ENCODE results near the gene FOXD4L3. TPM values are rescaled to one million over a fixed set of nuclear protein-coding genes. Genes with fewer than 3 reads are reported as not detected.
"Not testable (repeated sequence)": the region's sequence is repeated elsewhere in the genome, so short reads cannot be mapped to it uniquely, and the experiment has no call there.

The FOXD4L3 gene
- total and polyA plus RNA-seq, 10 of the 15 experiments (the other 5 are each of a cell fraction or from before 2014, with no cell fraction given): 0.08 to 0.11 TPM; not detected in 8

DNA sequence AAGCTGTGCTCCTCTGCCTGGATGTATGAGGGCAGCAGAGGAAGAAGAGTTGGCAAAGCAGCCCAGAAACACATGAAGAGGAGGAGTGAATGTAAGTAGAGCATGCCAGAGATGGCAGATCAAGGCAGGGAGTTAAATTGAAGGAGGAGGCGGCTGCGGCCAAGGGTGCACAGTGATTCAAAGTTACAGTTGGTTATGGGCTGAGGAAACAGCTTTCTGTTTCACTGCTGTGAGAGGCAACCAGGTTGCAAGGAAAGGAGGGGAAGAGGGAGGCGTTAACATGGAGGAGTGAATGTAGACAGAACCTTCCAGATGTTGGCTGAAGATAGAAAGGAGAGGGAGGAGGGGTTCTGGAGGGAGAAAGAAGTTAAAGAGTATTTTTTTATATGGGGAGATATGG, 33.3 kb downstream of the FOXD4L3 start:
- H3K9me3 ChIP-seq (replicated peaks; ENCODE audit: control insufficient read depth, insufficient read depth, low read length); in situ Hi-C loops (cut with MboI); H3K79me2 ChIP-seq (ENCODE audit: control insufficient read depth, insufficient read depth, low read length); CTCF ChIA-PET; H3K36me3 ChIP-seq (ENCODE audit: control insufficient read depth in 2 of 2, insufficient read depth in 2 of 2, low read length in 1 of 2); BruUV-seq (replicated peaks); H2AFZ ChIP-seq (ENCODE audit: control insufficient read depth, low read depth, low read length); H3K27ac ChIP-seq (ENCODE audit: control insufficient read depth, insufficient read depth); H3K9ac ChIP-seq (ENCODE audit: control insufficient read depth, insufficient read depth, low read length); H3K4me3 ChIP-seq; H3K4me2 ChIP-seq (ENCODE audit: control insufficient read depth, insufficient read depth); FAIRE-seq; H3K27me3 ChIP-seq (replicated peaks in 1 of 2; ENCODE audit: control insufficient read depth in 2 of 2, insufficient read depth in 2 of 2, low read length in 1 of 2); DNase-seq (ENCODE audit: low read depth, low spot score); H4K20me1 ChIP-seq (ENCODE audit: control insufficient read depth, insufficient read depth); H3K4me1 ChIP-seq (ENCODE audit: control insufficient read depth, insufficient read depth, low read length); ATAC-seq; intact Hi-C loops (cut with micrococcal nuclease; ENCODE audit: unreplicated experiment); POLR2A ChIA-PET; SMC1A ChIA-PET (ENCODE audit: uncharacterized antibody, unreplicated experiment); RAD21 ChIA-PET (ENCODE audit: unreplicated experiment): not testable (repeated sequence)
- 21% methylated on average over 2 of the region's 3 CpGs for WGBS (ENCODE audit: insufficient coverage, insufficient replicate concordance, low lambda C conversion rate, missing lambda C conversion rate)

DNA sequence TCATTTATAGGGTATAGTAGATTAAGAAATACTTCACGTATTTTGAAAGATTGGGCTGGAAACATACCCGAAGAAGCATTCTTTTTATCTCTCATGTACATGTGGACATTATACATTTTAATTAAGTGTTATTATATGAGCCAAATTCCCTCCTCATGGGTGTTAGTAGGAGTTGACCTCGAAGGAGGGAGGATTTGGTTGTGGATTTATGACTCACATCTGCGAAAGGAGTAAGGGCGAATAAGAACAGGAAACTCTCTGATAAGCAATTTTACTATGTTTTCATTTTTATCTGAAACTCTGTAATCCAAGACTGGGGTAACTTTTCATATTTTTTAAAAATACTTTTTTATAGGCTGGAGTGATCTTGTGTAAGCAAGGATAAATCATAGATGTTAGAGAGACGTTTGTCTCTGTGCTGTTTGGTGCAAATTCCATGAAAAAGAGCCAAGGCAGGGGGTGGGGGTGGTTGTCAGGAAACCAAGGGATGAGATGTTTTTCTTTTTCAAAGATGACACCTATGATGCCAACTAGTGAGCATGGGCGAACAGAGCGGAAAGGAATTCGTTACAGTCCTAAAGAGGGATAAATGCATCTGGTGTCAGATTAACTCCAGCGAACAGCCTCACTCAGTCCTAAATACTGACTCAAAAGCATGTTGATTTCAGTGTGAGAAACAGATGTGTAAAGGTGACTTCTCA, 34.1 kb downstream of the FOXD4L3 start:
- POLR2A ChIA-PET; DNase-seq (ENCODE audit: low read depth, low spot score); H3K4me3 ChIP-seq; in situ Hi-C loops (cut with MboI); H3K79me2 ChIP-seq (ENCODE audit: control insufficient read depth, insufficient read depth, low read length); RAD21 ChIA-PET (ENCODE audit: unreplicated experiment); H4K20me1 ChIP-seq (ENCODE audit: control insufficient read depth, insufficient read depth); intact Hi-C loops (cut with micrococcal nuclease; ENCODE audit: unreplicated experiment); FAIRE-seq; H3K4me2 ChIP-seq (ENCODE audit: control insufficient read depth, insufficient read depth); H3K9me3 ChIP-seq (replicated peaks; ENCODE audit: control insufficient read depth, insufficient read depth, low read length); H2AFZ ChIP-seq (ENCODE audit: control insufficient read depth, low read depth, low read length); CTCF ChIA-PET; SMC1A ChIA-PET (ENCODE audit: uncharacterized antibody, unreplicated experiment); H3K9ac ChIP-seq (ENCODE audit: control insufficient read depth, insufficient read depth, low read length); ATAC-seq; H3K27ac ChIP-seq (ENCODE audit: control insufficient read depth, insufficient read depth); BruUV-seq (replicated peaks); H3K36me3 ChIP-seq (ENCODE audit: control insufficient read depth in 2 of 2, insufficient read depth in 2 of 2, low read length in 1 of 2); H3K4me1 ChIP-seq (ENCODE audit: control insufficient read depth, insufficient read depth, low read length); H3K27me3 ChIP-seq (replicated peaks in 1 of 2; ENCODE audit: control insufficient read depth in 2 of 2, insufficient read depth in 2 of 2, low read length in 1 of 2): not testable (repeated sequence)
- 10% methylated on average over 5 of the region's 10 CpGs for WGBS (ENCODE audit: insufficient coverage, insufficient replicate concordance, low lambda C conversion rate, missing lambda C conversion rate)

DNA sequence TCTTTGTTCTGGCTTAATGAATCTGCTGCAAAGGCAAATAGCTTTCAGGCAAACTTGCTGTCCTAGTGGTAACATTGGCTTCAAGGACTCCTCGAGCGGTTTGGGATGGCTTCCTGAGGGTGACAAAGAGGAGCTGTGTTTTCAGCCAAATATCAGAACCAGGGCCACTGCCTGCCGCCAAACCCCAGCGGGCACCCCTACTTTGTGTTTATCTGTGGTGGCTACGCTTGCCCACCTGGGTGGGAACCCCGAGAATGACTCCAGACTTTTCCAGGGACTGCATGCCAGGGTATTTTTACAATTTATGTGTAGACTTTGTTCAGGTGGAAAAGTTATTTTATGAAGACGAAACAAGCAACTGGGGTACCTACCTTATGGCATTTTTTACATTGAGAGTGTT, 35.3 kb downstream of the FOXD4L3 start:
- CTCF ChIA-PET; DNase-seq (ENCODE audit: low read depth, low spot score); H3K4me2 ChIP-seq (ENCODE audit: control insufficient read depth, insufficient read depth); H3K27ac ChIP-seq (ENCODE audit: control insufficient read depth, insufficient read depth); H3K9me3 ChIP-seq (replicated peaks; ENCODE audit: control insufficient read depth, insufficient read depth, low read length); POLR2A ChIA-PET; H3K36me3 ChIP-seq (ENCODE audit: control insufficient read depth in 2 of 2, insufficient read depth in 2 of 2, low read length in 1 of 2); FAIRE-seq; ATAC-seq; H3K79me2 ChIP-seq (ENCODE audit: control insufficient read depth, insufficient read depth, low read length); H4K20me1 ChIP-seq (ENCODE audit: control insufficient read depth, insufficient read depth); H3K27me3 ChIP-seq (replicated peaks in 1 of 2; ENCODE audit: control insufficient read depth in 2 of 2, insufficient read depth in 2 of 2, low read length in 1 of 2); in situ Hi-C loops (cut with MboI); intact Hi-C loops (cut with micrococcal nuclease; ENCODE audit: unreplicated experiment); H3K9ac ChIP-seq (ENCODE audit: control insufficient read depth, insufficient read depth, low read length); SMC1A ChIA-PET (ENCODE audit: uncharacterized antibody, unreplicated experiment); RAD21 ChIA-PET (ENCODE audit: unreplicated experiment); BruUV-seq (replicated peaks); H3K4me1 ChIP-seq (ENCODE audit: control insufficient read depth, insufficient read depth, low read length); H2AFZ ChIP-seq (ENCODE audit: control insufficient read depth, low read depth, low read length); H3K4me3 ChIP-seq: not testable (repeated sequence)
- WGBS (ENCODE audit: insufficient coverage, insufficient replicate concordance, low lambda C conversion rate, missing lambda C conversion rate): 36% methylated on average over 7 of the region's 7 CpGs

DNA sequence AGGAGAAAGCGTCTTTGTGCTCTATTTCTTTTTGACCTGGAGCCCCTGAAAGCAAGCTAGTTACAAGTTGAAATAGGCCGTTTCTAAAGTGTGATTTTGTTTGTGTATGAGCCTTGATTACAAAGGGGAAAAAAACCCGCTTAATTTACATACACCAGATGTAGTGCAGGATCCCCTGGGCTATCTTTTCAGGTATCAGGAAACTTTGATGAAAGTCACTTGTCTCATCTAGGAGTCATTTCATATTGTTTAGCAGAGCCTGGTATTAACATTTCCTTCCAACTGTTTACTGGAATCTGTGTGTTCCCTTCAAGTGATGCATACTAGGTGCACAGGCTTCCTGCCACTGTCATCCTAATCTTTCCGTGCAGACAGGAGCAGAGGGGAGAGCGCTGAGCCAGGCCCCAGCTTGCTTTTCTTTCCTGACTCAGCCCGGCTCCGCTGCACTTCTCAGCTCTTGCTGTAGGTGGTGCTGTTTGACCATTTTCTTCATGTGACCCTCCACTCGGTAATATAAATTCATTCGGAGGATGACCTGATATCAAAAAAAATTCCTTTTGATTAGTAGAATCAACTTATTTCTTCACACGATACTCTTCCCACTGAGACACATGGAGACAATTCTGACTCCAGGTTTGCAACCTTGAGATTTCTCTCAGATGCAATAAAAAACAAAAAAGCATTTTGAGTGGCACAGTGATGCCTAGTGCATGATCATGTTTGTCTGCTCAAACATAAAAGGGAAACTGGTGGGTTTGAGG, 39.8 kb downstream of the FOXD4L3 start:
- peak; percentile 96 for ATAC-seq
- H3K79me2 ChIP-seq (ENCODE audit: control insufficient read depth, insufficient read depth, low read length); H3K27ac ChIP-seq (ENCODE audit: control insufficient read depth, insufficient read depth); BruUV-seq (replicated peaks); H3K4me2 ChIP-seq (ENCODE audit: control insufficient read depth, insufficient read depth); H3K9me3 ChIP-seq (replicated peaks; ENCODE audit: control insufficient read depth, insufficient read depth, low read length); H3K4me3 ChIP-seq; H3K9ac ChIP-seq (ENCODE audit: control insufficient read depth, insufficient read depth, low read length); H2AFZ ChIP-seq (ENCODE audit: control insufficient read depth, low read depth, low read length); H3K36me3 ChIP-seq (ENCODE audit: control insufficient read depth in 2 of 2, insufficient read depth in 2 of 2, low read length in 1 of 2); POLR2A ChIA-PET; in situ Hi-C loops (cut with MboI); FAIRE-seq; DNase-seq (ENCODE audit: low read depth, low spot score); H3K27me3 ChIP-seq (replicated peaks in 1 of 2; ENCODE audit: control insufficient read depth in 2 of 2, insufficient read depth in 2 of 2, low read length in 1 of 2); H3K4me1 ChIP-seq (ENCODE audit: control insufficient read depth, insufficient read depth, low read length); H4K20me1 ChIP-seq (ENCODE audit: control insufficient read depth, insufficient read depth): not testable (repeated sequence)
- intact Hi-C loops (cut with micrococcal nuclease; ENCODE audit: unreplicated experiment): loop anchor here (10.0 kb wide), 1 partner anchor 222 kb away; no protein-coding TSS in a partner anchor
- CTCF ChIA-PET: interaction anchor here (1.0 to 2.4 kb wide), 4 partner anchors 75 to 225 kb away, joined by 3 to 12 read pairs (median 8); no protein-coding TSS in a partner anchor
- RAD21 ChIA-PET (ENCODE audit: unreplicated experiment): interaction anchor here (1.2 to 1.8 kb wide), 3 partner anchors 217 to 231 kb away, joined by 5 to 9 read pairs (median 6); no protein-coding TSS in a partner anchor
- WGBS (ENCODE audit: insufficient coverage, insufficient replicate concordance, low lambda C conversion rate, missing lambda C conversion rate): 5% methylated on average over 4 of the region's 10 CpGs
- SMC1A ChIA-PET (ENCODE audit: uncharacterized antibody, unreplicated experiment): interaction anchor here (0.6 to 0.7 kb wide), 2 partner anchors 166 to 228 kb away, joined by 4 read pairs; no protein-coding TSS in a partner anchor

Data from GM12878 (cell line).